WI38 (cell line): Measurements from ENCODE around the gene SEC63.

Experiments
- H3K4me3 ChIP-seq: 2 replicates; pipeline ENCODE4 v1.5.1; 2011; ENCODE audit warnings: low read depth, mild to moderate bottlenecking, control low read depth, low read length
- TF ChIP-seq, protein P1 (sequence below): IDR thresholded peaks from 2 replicates; pipeline ENCODE4 v1.5.1; 2012; ENCODE audit warnings: low read depth, mild to moderate bottlenecking, control low read depth, low read length

The SEC63 gene

DNA sequence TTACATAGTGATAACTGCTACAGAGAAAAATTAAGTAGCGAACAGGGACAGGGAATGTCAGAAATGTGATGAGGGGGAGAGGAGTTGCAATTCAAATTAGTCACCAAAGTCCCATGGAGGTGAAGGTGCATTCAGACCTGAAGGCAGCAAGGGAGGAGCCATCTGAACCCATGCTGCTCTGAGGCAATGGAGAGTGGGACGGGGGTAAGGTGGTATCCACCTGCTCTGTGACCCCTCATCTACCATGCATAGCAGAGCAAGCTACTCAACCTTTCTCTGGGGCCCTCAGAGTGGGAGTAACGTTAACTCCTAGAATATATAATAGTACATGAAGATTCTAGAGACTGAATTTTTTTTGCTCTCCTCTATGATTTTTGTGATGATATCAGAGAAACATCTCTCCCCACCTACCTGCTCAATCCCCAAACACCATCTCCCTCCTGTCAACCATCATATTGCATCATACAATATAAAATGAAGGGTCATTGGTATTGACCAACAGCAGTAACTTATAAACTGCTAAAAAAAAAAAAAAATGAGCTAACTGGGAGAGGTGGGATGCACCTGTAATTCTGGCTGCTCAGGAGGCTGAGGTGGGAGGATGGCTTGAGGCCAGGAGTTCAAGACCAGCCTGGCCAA, 117.3 kb downstream of the SEC63 start:
- TF ChIP-seq, protein P1, sequence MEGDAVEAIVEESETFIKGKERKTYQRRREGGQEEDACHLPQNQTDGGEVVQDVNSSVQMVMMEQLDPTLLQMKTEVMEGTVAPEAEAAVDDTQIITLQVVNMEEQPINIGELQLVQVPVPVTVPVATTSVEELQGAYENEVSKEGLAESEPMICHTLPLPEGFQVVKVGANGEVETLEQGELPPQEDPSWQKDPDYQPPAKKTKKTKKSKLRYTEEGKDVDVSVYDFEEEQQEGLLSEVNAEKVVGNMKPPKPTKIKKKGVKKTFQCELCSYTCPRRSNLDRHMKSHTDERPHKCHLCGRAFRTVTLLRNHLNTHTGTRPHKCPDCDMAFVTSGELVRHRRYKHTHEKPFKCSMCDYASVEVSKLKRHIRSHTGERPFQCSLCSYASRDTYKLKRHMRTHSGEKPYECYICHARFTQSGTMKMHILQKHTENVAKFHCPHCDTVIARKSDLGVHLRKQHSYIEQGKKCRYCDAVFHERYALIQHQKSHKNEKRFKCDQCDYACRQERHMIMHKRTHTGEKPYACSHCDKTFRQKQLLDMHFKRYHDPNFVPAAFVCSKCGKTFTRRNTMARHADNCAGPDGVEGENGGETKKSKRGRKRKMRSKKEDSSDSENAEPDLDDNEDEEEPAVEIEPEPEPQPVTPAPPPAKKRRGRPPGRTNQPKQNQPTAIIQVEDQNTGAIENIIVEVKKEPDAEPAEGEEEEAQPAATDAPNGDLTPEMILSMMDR, result no peak
- no peak overlapping the region for H3K4me3 ChIP-seq

DNA sequence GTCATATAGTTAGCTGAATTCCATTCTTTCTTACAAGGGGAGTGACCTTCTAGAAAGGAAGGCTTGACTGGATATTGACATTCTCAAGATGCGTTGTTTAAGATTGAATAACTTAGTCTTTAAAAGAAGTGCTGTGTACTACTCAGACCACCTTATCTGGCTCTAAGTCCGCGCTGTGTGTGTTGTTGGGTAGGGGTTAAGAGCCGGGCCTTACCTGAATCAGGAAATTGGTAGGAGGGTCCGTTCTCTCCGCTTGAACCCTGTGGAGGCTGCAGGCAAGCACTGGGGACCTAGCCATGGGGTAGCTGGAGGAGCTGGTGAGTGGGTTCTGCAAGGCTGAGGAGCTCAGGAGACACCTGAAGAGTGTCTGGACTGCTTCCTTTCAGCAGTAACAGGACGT, 124.9 kb downstream of the SEC63 start:
- H3K4me3 ChIP-seq, result no peak overlapping the region
- TF ChIP-seq, protein P1, result no peak

DNA sequence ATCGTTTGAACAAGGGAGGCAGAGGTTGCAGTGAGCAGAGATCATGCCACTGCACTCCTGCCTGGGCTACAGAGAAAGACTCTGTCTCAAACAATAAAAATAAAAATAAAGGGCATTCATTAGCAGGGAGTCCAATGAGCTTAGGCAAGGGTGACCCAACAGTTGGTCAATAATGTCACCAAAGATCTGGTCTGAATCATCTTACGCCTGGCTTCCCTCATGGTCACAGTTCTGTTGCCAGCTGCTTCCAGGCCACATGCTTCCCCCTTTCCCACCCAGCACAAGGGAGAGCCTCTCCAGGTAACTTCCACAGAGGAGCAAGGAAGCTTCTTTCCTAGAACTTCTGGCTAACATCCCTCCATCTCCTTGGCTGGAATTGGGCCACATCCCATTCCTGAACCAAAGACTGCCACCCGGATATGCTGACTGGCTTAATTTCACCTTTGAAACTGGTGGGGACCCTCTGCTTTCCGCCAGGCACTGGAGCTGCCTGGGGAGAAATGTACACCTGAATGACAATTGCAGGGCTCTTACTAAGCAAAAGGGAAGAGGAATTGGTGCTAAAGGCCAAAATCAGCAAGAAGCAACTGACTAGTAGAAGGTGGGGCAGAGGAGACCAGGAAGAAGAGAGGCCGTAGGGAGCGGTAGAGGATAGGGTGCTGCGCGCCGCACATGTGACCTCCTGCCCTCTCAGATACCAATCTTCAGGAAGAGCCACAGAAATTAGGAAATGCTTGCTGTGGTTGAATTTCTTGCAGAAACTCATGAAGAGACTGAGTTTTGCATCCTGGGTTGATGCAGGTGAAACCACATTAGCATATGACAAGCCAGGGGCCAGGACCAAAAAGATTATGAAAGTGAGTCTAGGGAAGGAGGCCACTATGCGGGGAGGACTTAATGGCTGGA, 125.6 kb downstream of the SEC63 start:
- TF ChIP-seq, protein P1, result no peak
- no peak overlapping the region for H3K4me3 ChIP-seq

DNA sequence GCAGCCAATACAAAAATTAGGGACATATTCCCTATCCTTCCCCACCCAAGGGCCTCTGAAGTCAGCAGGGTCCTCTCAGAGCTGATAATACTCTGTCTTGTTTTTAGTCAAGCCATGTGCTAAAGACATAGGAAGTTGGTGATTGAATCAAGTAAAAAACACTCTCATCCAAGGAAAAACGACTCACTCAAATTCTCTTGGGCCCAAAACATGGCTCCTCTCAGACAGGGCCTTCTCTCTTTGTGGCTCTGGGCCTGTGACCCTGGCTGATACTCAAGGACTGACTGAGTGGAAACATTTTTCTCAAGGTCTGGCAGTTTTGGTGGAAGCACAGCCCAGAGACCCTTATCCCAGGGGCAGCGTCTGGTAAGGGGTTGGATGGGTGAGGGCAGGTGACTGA, 127.9 kb downstream of the SEC63 start:
- no peak overlapping the region for H3K4me3 ChIP-seq
- TF ChIP-seq, protein P1, result no peak

DNA sequence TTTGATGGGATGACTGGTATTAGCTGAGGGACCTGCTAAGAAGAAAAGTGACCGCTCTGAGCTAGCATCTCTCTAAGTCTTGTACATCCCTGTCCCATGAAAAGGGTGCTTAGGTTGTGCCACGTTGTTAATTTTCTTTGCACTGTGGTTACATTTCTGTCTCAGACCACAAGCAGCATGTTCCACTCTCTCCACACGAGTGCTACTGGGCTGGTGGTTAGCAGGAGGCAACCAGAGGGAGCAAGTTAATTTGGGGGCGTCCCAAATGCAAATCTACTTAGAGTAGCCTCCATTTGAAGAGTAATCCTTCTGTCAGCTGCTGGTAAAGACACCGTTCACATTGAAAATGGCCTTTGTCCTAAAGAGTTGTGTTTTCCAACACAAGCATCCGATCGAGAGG, 130.5 kb downstream of the SEC63 start:
- H3K4me3 ChIP-seq, result no peak overlapping the region
- TF ChIP-seq, protein P1, result no peak

DNA sequence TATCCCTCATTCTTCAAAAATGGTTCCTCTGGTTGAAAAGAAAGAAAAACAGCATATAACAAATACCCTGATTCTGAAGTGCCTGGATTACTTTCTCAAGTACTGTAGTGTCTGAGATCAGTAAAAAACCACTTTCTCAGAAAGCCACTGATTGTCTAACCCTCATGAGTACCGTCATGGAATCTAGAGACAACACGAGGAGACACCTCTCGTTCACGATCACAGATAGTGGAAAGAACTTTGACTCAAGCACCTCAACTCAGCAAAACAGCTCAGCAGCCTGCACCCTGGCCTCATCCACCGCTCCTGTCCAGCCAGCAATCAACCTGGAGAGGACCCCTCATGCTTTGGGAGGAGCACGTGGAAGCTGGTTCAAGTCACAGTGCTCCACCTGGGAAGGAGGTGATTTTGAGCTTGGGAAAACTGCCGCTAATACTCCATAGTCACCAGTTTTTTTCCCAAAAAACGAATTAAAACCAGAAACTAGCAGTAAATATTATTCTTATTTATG, 134.9 kb downstream of the SEC63 start:
- TF ChIP-seq, protein P1, result no peak
- no peak overlapping the region for H3K4me3 ChIP-seq
